HG03460 (cell line): ENCODE data around the gene GNG7.
"Not testable (repeated sequence)": the region's sequence is repeated elsewhere in the genome, so short reads cannot be mapped to it uniquely, and the experiment has no call there.

Source experiments
- ATAC-seq: cut with Tn5 transposase; IDR thresholded peaks from one replicate; pipeline ENCODE4 v1.9.1; 2021; ENCODE audit not compliant: unreplicated experiment

GNG7 gene

DNA sequence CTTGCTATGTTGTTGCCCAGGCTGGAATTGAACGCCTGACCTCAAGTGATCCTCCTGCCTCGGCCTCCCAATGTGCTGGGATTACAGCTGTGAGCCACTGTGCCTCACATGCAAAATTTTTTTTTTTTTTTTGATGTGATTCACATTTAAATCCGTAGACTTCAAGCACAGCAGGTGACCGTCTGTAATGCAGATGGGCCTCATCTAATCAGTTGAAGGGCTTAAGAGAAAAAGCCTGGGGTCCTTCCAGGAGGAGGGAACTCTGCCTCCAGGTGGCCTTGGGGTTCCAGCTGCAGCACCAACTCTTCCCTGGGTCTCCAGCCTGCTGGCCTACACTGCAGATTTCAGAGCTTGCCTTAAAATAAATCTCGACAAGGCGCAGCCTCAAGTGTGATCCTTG lies 183.0 kb downstream of the GNG7 start:
- ATAC-seq: no peak

DNA sequence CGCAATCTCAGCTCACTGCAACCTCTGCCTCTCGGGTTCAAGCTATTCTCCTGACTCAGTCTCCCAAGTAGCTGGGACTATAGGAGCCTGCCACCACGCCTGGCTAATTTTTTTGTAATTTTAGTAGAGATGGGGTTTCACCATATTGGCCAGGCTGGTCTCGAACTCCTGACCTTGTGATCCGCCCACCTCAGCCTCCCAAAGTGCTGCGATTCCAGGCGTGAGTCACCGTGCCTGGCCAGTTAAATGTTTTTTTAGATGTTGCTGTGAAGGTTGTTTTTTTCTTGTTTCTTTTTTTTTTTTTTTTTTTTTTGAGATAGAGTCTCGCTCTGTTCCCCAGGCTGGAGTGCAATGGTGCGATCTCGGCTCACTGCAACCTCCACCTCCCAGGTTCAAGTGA lies 183.6 kb downstream of the GNG7 start:
- not testable (repeated sequence) for ATAC-seq

DNA sequence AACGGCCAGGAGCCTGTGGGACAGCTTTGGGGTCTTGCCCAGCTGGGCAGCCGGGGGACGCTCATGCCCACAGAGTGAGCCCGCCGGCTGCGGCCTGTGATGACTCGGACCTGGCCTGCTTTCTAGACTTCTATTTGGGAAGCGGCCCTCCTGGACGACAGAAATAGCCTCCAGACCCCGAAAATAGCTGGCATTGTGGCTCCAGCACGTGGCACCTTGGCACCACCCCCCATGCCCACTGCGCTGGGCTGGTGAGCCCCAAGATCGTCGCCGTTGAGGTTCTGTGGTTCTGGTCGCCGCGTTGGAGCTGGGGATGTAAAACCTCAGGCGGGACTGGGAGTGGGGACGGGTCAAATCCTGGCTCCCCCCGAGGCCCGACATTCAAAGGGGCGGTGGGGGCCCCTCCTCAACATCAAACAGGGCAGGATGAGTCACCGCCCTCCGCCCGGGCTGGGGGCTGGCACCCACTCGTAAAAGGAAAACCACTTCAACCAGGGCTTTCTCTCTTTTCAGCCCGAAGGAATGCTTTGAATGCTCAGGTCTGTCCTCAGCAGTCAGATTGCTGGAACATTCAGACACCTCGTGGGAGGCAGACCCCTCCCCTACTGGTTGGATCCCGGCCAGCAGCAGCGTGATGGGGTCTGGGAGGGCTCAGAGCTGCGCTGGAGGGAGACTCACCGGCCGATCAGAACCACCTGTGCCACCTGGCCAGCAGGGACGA lies 184.5 kb downstream of the GNG7 start:
- ATAC-seq: no peak

DNA sequence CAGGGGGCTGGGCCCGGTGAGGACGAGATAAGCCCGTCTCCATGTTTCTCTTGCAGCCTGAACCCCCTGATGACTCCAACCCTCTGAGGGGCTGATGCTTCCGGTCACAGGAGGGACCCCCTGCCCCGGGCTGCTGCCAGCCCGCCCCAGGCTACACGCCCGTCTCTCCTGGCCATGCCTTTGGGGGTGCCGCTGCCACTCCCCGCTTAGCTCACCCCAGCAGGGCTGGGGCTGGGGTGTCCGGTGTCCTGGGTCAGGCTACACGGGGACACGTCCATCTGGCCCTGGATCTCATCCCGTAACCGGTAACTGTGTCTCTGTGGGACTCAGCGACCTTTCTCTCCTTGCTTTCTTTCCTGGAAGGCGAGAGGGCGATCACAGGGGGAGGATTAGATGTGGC lies 185.8 kb downstream of the GNG7 start:
- ATAC-seq: no peak

DNA sequence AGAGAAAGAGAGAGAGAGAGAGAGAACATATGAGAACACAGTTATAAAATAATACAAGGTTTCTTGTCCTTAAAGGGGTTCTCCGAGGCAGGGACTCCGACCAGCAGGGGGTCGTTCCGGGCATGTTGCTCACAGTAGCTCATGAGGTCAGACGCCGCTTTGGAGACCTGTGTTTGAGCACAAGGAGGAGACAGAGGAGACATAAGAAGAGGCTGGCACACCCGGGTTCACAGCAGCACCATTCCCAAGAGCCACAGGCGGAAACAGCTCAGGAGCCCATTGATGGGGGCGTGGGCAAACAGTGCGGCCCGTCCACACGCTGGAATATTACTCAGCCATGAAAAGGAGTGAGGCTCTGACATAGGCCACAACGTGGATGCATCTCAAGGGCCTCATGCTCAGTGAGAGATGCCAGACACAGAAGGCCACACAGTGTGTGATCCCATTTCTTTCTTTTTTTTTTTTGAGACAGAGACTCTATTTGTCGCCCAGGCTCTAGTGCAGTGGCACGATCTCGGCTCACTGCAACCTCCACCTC lies 187.4 kb downstream of the GNG7 start:
- no peak for ATAC-seq

DNA sequence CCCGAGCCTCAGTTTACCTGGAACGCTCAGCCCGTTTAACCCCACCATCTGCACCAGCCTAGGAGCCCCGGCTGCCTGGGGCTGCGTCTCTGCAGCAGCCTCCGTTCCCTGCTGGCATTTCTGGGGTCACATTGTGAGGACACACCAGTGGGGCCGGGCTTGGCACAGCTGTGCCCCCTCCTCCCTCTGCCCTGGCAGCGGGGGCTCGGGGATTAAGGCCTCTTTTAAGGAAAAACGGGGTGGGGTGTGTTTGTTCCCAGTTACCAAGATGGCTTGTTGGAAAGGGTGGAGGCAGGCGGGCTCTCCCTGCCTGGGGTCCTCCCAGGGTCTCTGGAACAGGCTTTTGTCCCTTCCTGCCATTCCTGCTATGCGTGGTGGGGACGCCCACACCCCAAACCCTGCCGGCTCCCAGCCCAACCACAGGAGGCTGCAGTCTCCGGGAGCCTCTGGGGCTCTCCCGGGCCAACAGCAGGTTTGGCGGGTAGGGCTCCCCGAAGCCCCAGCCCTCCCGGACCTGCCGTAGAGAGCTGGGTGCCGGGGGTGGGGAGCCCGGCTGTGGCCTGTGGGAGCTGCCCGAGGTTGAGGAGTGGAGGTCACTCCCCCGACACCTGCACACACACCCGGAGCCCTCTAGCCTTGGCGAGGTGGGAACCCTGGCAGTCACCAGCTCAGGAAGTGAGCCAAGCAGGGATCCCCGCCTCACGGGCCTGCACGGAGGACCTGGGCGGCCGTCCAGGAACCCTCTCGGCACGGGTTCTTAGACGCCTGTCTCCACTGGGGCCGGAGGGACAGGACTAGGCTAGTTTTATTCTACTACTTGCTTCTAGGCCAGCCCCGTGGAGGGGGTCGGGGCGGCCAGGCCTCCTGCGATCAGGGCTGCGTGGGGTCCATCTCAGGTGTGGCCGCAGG lies 189.7 kb downstream of the GNG7 start:
- ATAC-seq: no peak

DNA sequence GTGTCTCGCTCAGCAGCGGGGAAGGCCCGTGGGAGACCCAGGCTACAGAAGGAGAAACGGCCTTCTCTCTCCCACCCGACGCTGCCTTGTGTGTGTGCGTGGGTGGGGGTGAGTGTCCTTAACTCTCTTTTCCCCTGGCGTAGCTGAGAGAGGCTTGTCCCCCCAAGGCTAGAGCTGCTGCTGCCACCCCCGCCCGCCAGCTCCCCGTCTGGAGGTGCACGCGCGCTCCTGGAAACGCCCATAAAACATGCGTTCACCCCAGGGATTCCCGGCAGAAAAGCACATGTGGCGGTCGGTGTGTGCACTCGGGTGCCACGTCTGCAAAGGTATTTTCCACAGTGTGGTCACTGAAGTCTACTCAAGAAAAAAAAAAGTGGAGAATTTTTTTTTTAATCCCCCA lies 190.5 kb downstream of the GNG7 start:
- no peak for ATAC-seq

DNA sequence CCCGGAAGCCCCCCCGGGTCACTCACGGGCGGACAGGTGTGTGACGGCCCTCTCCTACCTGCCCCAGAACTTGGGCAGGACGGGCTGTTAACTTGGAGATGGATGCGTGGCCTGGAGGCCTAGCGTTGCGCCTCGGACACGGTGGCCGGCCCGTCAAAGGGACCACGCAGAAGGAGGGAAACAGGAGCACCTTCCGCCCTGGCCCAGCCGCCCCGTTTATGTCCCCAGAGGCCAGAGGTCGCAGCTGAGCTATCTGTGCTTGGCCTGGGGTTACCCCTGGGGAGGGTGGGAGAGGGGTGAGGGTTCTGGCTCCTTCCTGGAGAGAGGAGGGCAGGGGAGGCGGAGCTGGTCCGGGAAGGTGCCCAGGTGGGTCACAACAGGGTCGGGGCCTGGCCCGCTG lies 190.9 kb downstream of the GNG7 start:
- ATAC-seq: no peak

DNA sequence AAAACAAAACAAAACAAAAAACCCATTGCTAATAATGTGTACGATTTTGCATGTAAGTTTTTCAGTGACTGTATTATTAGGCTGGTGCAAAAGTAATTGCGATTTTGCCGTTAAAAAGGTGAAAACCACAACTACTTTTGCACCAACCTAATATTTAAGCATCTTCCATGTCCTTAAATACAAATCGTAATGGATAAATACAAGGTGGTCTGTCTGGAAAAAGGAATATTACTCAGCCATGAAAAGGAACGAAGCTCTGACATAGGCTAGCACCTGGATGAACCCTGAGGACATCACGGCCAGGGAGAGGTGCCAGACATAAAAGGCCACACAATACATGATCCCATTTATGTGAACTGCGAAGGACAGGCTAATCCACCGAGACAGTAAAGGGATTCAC lies 193.4 kb downstream of the GNG7 start:
- ATAC-seq: no peak

DNA sequence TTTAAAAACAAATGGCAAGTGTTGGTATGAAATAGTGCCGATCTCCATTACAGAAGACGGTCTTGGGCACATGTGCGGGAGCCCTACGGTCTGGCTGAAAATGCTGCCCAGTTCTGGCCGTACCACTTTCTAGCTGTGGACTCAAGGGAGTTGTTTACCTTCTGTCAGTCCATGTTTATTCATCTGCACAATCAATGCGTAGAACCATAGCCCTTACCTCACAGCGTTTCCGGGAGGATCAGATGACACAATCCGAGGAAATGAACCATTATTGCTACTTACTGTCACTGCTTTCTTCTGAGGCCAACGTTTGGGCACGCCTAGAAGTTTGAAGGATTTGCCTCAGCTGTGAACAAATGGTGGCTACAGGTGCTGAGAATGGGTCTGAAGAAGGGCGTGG lies 195.4 kb downstream of the GNG7 start:
- ATAC-seq: no peak

DNA sequence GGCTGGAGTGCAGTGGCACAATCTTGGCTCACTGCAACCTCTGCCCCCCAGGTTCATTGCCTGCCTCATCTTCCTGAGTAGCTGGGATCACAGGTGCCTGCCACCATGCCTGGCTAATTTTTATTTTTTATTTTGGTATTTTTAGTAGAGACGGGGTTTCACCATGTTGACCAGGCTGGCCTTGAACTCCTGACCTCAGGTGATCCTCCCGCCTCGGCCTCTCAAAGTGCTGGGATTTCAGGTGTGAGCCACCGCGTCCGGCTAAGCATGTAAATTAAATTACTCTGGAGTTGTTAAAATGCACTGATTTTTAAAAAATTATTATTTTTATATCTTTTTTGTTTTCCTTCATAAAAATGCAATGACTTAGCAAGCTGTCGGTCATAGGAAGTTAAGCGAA lies 195.8 kb downstream of the GNG7 start:
- ATAC-seq: not testable (repeated sequence)

DNA sequence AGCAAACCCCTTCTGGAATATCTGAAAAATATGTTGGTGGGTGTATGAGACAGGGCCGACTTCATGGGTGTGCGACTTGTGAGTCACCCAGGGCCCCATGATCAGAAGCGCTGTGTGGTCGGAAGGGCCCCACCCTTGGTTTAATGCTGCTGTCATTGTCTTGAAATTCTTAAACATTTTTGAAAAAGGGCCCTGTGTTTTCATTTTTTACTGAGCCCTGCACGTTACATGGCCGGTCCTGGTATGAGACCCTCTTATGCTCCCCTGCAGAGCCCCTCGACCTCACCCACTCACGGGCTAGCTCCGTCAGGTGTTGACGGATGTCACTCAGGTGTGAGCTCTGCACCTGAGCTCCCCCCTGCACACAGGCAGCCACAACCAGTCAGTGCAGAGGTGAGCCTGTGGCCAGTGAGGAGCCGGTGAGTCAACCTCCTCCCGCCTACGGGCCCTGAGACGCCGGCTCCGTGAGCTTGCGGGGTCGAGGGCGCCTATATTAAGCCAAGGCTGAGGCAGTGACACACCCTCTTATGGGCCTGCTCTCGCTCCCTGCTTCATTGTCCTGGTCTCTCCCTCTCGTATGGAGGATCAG lies 198.9 kb downstream of the GNG7 start:
- ATAC-seq: no peak

DNA sequence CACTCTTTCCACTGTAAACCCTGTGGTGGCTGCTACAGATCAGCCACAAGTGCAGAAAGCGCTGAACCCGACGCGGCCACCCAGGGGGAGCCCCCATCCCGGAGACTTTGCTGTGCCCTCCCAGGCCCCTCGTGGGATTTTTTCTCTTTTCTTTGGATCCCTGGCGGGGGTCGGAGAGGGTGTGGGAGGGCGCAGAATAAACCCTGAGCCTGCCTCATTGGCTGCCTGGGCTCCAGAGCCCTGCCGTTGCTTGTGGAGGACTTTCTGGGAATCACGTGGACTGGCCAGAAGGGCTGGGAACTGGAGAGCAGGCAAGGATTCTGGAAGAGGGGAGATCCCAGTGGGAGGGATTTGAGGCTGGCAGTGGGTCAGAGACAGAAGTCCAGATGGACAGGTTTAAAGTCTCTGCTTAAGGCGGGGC lies 201.6 kb downstream of the GNG7 start:
- ATAC-seq: no peak

DNA sequence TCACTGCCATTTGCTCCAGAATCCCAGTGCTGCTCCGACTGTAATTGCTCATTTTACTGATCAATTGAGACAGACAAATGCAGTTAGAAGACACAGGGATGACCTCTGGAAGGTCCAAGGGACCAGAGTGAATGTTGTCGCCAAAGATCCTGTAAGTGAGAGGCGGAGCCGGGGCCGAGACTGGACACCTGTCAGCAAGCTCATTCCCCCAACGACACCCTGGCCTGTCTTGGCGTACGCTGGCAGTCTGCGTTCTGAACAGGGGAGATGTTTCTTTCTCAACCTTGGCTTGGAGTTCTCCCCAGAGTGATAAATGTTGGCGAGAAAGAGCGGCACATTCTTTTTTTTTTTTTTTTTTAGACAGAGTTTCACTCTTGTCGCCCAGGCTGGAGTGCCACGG lies 202.3 kb downstream of the GNG7 start:
- no peak for ATAC-seq

DNA sequence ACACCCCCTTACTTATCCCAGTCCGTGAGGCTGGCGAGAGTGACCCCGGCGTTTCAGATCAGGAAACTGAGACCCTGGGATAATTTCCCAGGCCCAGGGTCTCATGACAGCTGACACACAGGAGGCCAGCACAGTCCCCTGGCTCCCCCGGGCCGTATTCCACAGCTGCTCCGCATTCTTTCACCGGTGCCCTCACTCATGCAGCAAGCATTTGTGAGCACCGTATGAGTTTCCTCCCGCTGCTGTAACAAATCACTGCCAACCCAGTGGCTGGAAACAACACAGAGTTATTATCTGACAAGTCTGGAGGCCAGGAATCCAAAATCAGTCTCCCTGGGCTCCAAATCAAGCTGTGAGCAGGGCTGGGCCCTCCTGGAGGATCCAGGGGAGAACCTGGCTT lies 205.3 kb downstream of the GNG7 start:
- no peak for ATAC-seq

DNA sequence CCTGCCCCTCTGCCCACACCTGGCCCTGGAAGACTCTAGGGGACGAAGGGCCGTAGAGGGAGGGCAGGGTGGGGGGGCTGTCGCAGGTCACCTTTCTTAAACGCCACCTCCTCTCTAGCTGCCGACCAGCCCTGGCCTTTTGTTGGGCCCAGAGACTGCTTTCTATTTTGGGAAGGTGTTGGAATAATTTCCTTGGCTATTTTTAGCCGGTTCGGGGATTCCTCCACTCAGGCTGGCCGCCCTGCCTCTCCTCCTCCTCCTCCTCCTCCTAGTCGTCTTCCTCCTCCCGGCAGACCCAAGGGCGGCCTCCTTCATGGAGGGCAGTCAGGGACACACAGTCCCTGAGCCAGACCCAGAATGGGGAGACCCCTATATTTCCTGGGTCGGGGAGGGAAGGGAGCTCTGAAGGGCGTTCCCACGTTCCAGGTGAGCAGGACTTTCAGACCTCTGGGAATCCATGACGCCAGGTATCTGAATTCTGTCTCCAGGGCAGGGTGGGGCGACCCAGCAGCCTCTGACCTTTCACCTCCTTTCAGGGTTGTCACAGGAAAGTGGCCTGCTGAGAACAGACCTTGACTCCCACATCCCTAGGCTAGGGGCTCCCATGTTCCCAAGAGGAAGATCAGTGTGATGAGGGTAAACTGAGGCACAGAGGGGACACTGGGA lies 206.7 kb downstream of the GNG7 start:
- no peak for ATAC-seq

DNA sequence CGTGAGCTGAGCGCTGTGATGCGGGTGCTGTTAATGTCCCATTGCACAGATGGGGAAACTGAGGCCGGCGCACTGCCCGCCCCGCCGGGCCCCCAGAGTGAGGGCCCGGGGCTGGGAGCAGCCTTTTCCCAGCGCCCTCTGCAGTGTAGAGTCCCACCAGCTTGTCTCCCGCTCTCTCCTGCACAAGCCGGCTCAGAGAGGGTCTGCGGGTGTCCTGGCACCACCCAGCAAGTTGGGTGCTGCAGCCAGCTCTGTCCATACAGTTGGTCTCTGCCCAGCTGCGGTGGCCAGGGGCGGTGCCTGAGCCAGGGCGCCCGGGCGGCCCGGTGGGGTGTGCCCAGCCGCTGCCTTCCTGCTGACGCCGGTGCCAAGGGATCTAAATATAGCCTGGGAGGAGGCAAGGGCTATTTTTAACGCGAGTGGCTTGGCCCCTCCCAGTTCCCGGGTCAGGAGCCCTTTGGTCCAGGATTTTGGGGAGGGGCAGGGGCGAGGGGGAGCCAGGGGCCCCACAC lies 207.3 kb downstream of the GNG7 start:
- ATAC-seq: no peak

DNA sequence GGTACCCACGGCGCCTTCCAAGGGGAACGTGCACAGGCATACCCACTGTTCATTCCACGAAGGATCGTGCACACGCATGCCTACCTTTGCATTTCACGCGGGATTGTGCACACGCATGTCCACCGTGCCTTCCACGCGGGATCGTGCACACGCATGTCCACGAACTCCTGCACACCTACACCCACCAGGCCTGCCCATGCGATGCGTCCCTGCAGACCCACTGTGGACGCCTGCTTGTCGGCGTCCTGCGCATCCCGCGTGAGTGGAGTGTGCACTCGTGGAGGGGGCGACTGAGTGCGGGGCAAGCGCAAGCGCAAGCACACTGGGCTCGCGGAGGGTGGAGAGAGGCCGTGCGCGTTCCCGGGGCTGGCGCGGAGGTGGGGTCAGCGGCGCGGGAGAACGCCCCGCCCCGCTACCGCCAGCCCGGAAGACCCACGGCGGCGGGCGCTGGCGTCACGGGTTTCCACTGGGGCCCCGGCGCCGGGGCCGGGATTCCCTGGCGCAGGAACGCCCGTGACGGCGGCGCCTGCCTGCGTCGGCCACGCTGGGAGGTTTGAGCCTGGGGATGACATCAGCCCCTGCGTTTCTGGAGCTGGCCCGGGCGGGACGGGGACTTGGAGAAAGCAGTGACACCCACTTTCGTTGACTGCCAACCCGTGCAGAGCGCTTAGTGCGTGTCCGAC lies 207.9 kb downstream of the GNG7 start:
- ATAC-seq: no peak

DNA sequence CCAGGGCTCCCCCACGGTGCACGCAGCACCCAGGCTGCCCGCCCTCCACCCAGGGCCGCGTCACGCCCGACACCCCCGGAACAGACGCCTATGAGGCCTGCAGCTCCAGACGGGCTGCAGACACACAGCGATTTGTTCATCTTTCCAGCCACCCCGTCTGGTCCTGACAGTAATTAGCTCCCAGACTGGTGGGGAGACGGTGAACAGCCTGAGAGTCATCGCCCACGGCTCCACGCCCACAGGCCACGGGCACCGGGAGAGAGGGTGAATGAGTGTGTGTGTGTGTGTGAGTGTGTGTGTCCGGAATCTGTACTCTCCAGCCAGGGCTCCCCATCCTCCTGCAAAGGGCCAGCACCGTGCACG lies 208.4 kb downstream of the GNG7 start:
- no peak for ATAC-seq

DNA sequence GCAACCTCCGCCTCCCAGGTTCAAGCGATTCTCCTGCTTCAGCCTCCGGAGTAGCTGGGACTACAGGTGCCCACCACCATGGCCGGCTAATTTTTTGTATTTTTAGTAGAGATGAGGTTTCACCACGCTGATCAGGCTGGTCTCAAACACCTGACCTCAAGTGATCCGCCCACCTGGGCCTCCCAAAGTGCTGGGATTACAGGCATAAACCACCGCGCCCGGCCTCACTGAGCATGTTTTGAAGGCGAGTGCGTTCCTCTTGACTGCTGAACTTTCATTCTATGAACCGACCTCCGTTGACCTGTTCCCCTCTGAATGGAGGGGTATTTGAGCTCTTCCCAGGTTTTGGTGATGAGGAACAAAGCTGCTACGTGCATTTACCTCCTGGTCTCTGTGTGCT lies 209.0 kb downstream of the GNG7 start:
- ATAC-seq: not testable (repeated sequence)
